Dendritic cell treated with granulocyte-macrophage colony-stimulating factor and Interleukin-4, amounts not matched to agents 40 ng/mL and 50 ng/mL, for 4 days (primary cell): ENCODE measurements around the gene LMBRD1.

Experiments used
- H3K27ac Mint-ChIP-seq: one replicate; pipeline ENCODE4 v1.8.0; 2022; ENCODE audit warnings: mild to moderate bottlenecking, mixed read lengths
- H3K27me3 Mint-ChIP-seq: one replicate; pipeline ENCODE4 v1.8.0; 2022; ENCODE audit warnings: mild to moderate bottlenecking, mixed read lengths
- H3K36me3 Mint-ChIP-seq: one replicate; pipeline ENCODE4 v1.8.0; 2022; ENCODE audit warnings: low read depth, mixed read lengths
- H3K4me1 Mint-ChIP-seq: one replicate; pipeline ENCODE4 v1.8.0; 2022; ENCODE audit warnings: low read depth, mixed read lengths
- H3K4me3 Mint-ChIP-seq: one replicate; pipeline ENCODE4 v1.8.0; 2022; ENCODE audit warnings: mild to moderate bottlenecking, moderate library complexity, mixed read lengths
- H3K9me3 Mint-ChIP-seq: one replicate; pipeline ENCODE4 v1.8.0; 2022; ENCODE audit warnings: mixed read lengths
- intact Hi-C: fragments of 100-400 bp; cut with micrococcal nuclease; formaldehyde crosslinking; loops from one replicate; pipeline ENCODE4 v1.15.0; 2022

Gene LMBRD1

DNA sequence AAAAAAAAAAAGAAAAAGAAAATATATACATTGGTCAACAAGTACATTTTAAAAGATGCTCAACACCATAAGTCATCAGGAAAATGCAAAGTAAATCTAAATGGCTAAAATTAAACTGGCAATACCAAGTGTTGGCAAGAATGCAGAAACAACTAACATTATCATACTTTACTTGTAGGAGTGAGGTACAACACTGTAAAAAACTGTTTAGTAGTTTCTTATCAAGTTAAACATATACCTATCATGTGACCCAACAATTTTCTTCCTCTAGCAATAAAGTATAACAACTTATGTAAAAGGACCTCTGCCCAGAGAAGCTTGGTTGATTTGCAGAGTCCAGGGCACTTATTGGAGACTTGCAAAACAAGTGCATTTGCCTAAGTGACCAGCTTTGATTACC, 40.4 kb downstream of the LMBRD1 start:
- Mint-ChIP-seq H3K27me3 (no peaks in the 10 kb centered on the region), H3K27ac (no peak overlapping the region), H3K4me3 (no peak overlapping the region), H3K9me3 (peaks cover 8% of the 10 kb centered on the region), H3K4me1 (no peaks in the 10 kb centered on the region), H3K36me3 (peaks cover 16% of the 10 kb centered on the region)
- intact Hi-C loops: no loop called here

- no peaks in the 10 kb centered on the region for H3K9me3 Mint-ChIP-seq
- H3K36me3 Mint-ChIP-seq: peaks cover 26% of the 10 kb centered on the region
- no peaks in the 10 kb centered on the region for H3K4me1 Mint-ChIP-seq
- H3K27ac Mint-ChIP-seq: no peak overlapping the region
- H3K27me3 Mint-ChIP-seq: no peaks in the 10 kb centered on the region
- H3K4me3 Mint-ChIP-seq: no peak overlapping the region
- intact Hi-C loops: no loop called here
Observed at GRCh38 chr6:69735027-69735426, 61.8 kb downstream of the LMBRD1 start.

- Mint-ChIP-seq H3K36me3 (peaks cover 15% of the 10 kb centered on the region), H3K4me3 (no peak overlapping the region), H3K27me3 (no peaks in the 10 kb centered on the region), H3K4me1 (no peaks in the 10 kb centered on the region), H3K9me3 (no peaks in the 10 kb centered on the region), H3K27ac (no peak overlapping the region)
- intact Hi-C loops: loop anchor here (5.0 kb wide), 1 partner anchor 375 kb away; no protein-coding TSS in a partner anchor
Observed at GRCh38 chr6:69732640-69733039, 64.2 kb downstream of the LMBRD1 start.

- intact Hi-C loops: loop anchor here (5.0 kb wide), 1 partner anchor 375 kb away; no protein-coding TSS in a partner anchor
- Mint-ChIP-seq H3K27me3 (no peaks in the 10 kb centered on the region), H3K4me3 (no peak overlapping the region), H3K36me3 (peaks cover 15% of the 10 kb centered on the region), H3K9me3 (no peaks in the 10 kb centered on the region), H3K27ac (no peak overlapping the region), H3K4me1 (no peaks in the 10 kb centered on the region)
Observed at GRCh38 chr6:69732045-69732444, 64.8 kb downstream of the LMBRD1 start.

GRCh38 chr6:69729870-69730449, 66.8 kb downstream of the LMBRD1 start:
- Mint-ChIP-seq H3K27me3 (no peaks in the 10 kb centered on the region), H3K9me3 (peaks cover 19% of the 10 kb centered on the region), H3K36me3 (peaks cover 23% of the 10 kb centered on the region), H3K27ac (no peak overlapping the region), H3K4me3 (no peak overlapping the region), H3K4me1 (no peaks in the 10 kb centered on the region)
- intact Hi-C loops: loop anchor here (5.0 kb wide), 1 partner anchor 377 kb away; no protein-coding TSS in a partner anchor

DNA sequence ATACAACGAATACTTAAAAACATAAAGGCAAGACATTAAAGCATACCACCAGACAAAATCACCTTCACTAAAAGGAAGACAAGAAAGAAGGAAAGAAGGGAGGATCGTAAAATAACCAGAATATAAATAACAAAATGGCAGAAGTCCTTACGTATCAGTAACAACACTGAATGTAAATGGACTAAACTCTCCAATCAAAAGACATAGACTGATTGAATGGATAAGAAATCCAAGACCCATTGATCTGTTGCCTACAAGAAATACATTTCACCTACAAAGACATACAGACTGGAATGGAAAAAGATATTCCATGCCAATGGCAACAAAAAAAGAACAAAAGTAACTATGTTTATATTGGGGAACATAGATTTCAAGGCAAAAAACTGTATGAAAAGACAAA, 74.1 kb downstream of the LMBRD1 start:
- no peak overlapping the region for H3K4me3 Mint-ChIP-seq
- H3K36me3 Mint-ChIP-seq: peaks cover 64% of the 10 kb centered on the region
- no peaks in the 10 kb centered on the region for H3K4me1 Mint-ChIP-seq
- no peak overlapping the region for H3K27ac Mint-ChIP-seq
- intact Hi-C loops: no loop called here
- peaks cover 38% of the 10 kb centered on the region for H3K9me3 Mint-ChIP-seq
- H3K27me3 Mint-ChIP-seq: no peaks in the 10 kb centered on the region

GRCh38 chr6:69719602-69720193, 77.1 kb downstream of the LMBRD1 start:
- H3K36me3 Mint-ChIP-seq: peaks cover 52% of the 10 kb centered on the region
- H3K27me3 Mint-ChIP-seq: no peaks in the 10 kb centered on the region
- intact Hi-C loops: no loop called here
- no peak overlapping the region for H3K27ac Mint-ChIP-seq
- no peak overlapping the region for H3K4me3 Mint-ChIP-seq
- no peaks in the 10 kb centered on the region for H3K4me1 Mint-ChIP-seq
- peaks cover 17% of the 10 kb centered on the region for H3K9me3 Mint-ChIP-seq

DNA sequence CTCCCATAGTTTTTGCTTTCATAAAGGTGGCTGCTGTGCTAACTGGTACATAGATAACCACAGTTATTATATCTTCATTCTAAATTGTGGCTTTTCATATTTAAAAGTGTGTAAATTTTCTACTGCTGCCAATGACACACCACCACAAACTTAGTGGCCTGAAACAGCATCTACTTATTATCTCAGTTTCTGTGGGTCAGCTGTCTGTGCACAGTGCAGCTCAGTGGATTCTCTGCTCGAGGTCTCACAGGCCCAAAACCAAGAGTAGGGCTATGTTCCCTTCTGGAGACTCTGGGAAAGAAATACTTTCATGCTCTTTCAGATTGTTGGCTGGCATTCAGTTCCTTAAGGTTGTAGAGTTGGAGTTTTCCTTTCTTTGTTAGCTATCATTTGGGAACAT, 90.1 kb downstream of the LMBRD1 start:
- intact Hi-C loops: no loop called here
- Mint-ChIP-seq H3K27me3 (no peaks in the 10 kb centered on the region), H3K4me1 (no peaks in the 10 kb centered on the region), H3K9me3 (no peaks in the 10 kb centered on the region), H3K4me3 (no peak overlapping the region), H3K36me3 (peaks cover 42% of the 10 kb centered on the region), H3K27ac (no peak overlapping the region)

DNA sequence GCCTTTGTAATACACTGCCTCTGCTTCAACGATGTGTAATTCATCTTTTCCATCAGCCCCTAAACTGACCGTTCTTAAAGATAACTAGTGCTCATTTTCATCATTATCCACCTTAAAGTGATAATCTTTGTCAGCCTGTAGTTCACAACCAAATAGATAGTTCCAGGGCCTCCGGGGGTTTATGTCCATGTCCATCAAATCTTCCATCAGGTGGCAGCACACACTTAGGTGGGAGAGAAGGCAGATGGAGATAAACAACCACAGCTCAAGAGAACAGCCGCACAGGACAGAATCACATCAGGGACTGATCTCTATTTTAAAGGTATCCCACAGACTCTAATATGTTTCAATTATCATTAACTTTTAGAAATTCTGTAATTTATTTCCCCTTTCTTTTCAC, 90.9 kb downstream of the LMBRD1 start:
- Mint-ChIP-seq H3K27ac (no peak overlapping the region), H3K4me1 (no peaks in the 10 kb centered on the region), H3K27me3 (no peaks in the 10 kb centered on the region), H3K4me3 (no peak overlapping the region), H3K9me3 (no peaks in the 10 kb centered on the region), H3K36me3 (peaks cover 39% of the 10 kb centered on the region)
- intact Hi-C loops: no loop called here

GRCh38 chr6:69704916-69705315, 91.9 kb downstream of the LMBRD1 start:
- H3K9me3 Mint-ChIP-seq: no peaks in the 10 kb centered on the region
- no peaks in the 10 kb centered on the region for H3K4me1 Mint-ChIP-seq
- intact Hi-C loops: no loop called here
- H3K27me3 Mint-ChIP-seq: no peaks in the 10 kb centered on the region
- H3K4me3 Mint-ChIP-seq: no peak overlapping the region
- H3K27ac Mint-ChIP-seq: no peak overlapping the region
- peaks cover 37% of the 10 kb centered on the region for H3K36me3 Mint-ChIP-seq

- Mint-ChIP-seq H3K9me3 (no peaks in the 10 kb centered on the region), H3K4me1 (no peaks in the 10 kb centered on the region), H3K27me3 (no peaks in the 10 kb centered on the region), H3K36me3 (peaks cover 38% of the 10 kb centered on the region), H3K27ac (no peak overlapping the region), H3K4me3 (no peak overlapping the region)
- intact Hi-C loops: no loop called here
Observed at GRCh38 chr6:69699655-69700054, 97.2 kb downstream of the LMBRD1 start.

DNA sequence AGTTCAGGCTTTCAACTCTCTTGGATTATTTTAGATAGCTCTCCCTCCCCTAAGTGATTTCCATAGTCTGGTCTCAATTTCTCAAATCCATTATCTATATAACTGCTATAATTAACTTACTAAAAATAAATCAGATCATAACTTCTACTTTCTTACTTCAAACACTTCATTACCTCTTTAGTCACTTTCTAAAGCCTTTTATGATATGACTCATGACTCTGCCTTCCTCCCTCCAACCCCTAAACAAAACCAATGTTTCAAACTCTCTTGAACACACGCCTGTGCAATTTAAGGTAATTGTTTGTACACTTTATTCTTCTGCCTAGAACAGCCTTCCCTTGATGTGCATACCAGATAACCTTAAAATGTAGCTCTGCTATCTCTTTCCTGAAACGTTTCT, 100.5 kb downstream of the LMBRD1 start:
- H3K4me1 Mint-ChIP-seq: no peaks in the 10 kb centered on the region
- no peak overlapping the region for H3K27ac Mint-ChIP-seq
- no peaks in the 10 kb centered on the region for H3K9me3 Mint-ChIP-seq
- no peaks in the 10 kb centered on the region for H3K27me3 Mint-ChIP-seq
- H3K36me3 Mint-ChIP-seq: peaks cover 51% of the 10 kb centered on the region
- intact Hi-C loops: no loop called here
- no peak overlapping the region for H3K4me3 Mint-ChIP-seq

DNA sequence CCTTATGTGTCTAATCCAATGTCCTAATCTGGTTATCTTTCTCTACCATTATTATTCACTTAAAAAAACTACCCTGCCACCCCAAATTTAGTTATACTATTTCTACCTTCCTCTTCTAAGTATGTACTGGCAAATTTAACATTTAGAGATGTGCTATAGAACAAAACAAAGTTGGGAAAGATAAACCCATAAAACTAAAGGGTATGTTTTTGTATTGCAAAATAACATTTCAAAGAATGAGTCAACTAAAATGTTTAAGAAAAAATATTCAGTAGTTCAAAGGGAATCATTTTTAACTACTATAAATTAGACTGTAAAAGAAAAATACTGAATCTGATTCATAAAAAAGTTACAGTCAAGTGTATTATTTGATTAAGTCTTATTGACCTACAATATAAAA, 103.0 kb downstream of the LMBRD1 start:
- H3K36me3 Mint-ChIP-seq: peaks cover 65% of the 10 kb centered on the region
- H3K27ac Mint-ChIP-seq: no peak overlapping the region
- H3K4me3 Mint-ChIP-seq: no peak overlapping the region
- no peaks in the 10 kb centered on the region for H3K9me3 Mint-ChIP-seq
- no peaks in the 10 kb centered on the region for H3K27me3 Mint-ChIP-seq
- no peaks in the 10 kb centered on the region for H3K4me1 Mint-ChIP-seq
- intact Hi-C loops: no loop called here

GRCh38 chr6:69690986-69691385, 105.8 kb downstream of the LMBRD1 start:
- no peak overlapping the region for H3K4me3 Mint-ChIP-seq
- H3K27ac Mint-ChIP-seq: no peak overlapping the region

GRCh38 chr6:69680302-69680701, 116.5 kb downstream of the LMBRD1 start:
- H3K36me3 Mint-ChIP-seq: peaks cover 36% of the 10 kb centered on the region
- no peaks in the 10 kb centered on the region for H3K4me1 Mint-ChIP-seq
- H3K4me3 Mint-ChIP-seq: no peak overlapping the region
- no peak overlapping the region for H3K27ac Mint-ChIP-seq
- intact Hi-C loops: no loop called here
- H3K27me3 Mint-ChIP-seq: no peaks in the 10 kb centered on the region
- no peaks in the 10 kb centered on the region for H3K9me3 Mint-ChIP-seq

More at GRCh38 chr6:69690986-69691385, 105.8 kb downstream of the LMBRD1 start:
- no peaks in the 10 kb centered on the region for H3K27me3 Mint-ChIP-seq
- H3K9me3 Mint-ChIP-seq: no peaks in the 10 kb centered on the region
- H3K36me3 Mint-ChIP-seq: peaks cover 49% of the 10 kb centered on the region
- intact Hi-C loops: no loop called here
- H3K4me1 Mint-ChIP-seq: no peaks in the 10 kb centered on the region
